Activated gamma-delta T cell treated with anti-CD3 and anti-CD28 coated beads, Interleukin-2, amount 50 U/mL, for 16 hours (primary cell): ENCODE data around the gene PAX5.

ENCODE experiments used
- DNase-seq: peaks from one replicate; pipeline ENCODE4 v3.0.0-alpha.2; 2020; ENCODE audit warnings: low read depth

The PAX5 gene

DNA sequence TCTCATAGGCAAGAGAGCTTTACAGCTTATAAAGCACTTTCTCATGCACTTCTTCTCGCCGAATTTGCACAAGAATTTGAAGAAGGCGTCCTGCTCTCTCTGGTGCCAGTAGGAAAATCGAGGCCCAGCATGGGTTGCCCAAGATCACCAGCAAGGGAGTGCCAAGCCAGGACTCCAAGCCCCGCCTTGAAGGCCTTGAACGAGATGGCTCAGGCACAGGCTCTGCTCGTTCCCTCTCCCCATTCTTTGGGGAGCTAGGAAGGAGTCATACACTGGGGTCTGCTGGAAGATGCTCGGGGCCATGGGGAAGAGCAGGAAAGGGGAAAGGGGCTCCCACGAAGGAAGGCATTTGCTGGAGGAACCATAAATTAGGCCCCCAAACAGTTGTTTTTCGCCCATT lies 46.7 kb downstream of the PAX5 start:
- no peak for DNase-seq

DNA sequence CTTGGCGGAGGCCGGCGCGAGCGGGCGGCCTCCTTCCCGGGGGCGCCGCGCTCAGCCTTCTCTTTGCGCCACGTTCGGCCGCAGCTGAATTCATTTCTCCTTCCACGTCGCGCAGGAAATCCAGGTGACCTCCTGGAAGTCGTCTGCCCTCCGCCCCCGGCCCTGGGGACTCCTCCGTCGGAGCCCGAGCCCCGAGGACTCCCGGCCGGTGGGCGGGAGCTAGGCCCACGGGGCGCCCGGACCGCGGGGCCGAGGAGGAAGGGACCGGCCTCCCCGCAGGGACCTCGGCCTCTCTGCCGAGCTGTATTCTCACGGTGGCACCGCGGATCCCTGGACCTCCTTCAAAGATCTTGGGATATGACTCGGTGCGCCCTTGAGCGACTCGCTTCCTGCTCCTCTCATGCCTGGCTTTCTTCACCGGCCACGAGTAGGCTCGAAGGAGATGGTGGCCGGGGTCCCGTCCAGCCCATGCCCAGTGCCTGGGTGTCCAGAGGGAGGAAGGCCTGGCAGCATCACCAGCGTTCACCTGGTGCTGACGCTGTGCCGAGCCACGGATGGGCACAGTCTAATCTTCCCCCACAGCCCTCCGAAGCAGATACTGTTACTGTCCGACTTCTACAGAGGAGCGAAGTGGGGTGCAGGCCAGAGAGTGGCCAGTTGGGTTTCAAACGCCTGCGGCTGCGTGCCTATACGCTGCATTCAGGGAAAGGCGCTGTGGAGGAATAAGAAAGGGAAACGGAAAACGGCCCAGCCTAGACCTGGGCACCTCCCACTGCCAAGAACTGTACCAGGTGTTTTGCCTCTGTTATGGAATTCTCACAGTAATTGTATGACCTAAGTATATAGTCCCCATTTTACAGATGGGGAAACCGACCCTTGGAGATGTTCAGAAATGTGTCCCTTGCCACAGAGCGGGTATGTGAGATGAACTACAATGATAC lies 47.3 kb downstream of the PAX5 start:
- no peak for DNase-seq

DNA sequence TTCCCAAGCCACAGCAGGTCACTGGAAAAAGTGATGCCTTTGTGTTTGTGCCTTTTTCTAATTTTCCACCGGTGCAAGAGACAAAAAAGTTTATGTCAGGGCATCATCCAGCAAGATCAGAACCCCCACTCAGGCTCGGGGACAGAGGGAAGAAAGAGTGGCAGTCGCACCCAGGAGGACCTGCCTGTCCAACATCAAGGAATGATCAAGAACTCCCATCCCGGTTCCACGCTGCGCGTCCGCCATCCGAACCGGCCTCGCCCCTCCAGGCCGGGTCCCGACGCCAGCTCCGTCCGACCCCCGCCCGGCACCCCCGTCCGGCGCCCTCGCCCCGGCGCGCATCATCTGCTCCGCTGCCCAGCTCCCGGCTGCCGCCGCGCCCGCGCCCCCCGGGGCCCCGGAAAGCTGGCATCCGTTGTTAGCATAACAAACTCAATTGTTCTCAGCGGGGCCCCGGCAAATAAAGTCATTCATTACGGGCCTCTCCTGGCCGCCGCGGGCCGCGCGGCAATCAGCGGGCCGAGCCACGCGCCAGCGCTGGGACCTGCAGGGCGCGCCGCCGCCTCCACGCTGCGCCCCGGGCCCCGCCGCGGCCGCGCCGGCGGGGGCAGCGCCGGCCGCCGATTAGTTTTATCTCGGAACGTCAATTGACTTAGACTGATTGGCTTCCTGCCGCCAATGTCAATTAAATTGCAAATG lies 48.1 kb downstream of the PAX5 start:
- no peak for DNase-seq

DNA sequence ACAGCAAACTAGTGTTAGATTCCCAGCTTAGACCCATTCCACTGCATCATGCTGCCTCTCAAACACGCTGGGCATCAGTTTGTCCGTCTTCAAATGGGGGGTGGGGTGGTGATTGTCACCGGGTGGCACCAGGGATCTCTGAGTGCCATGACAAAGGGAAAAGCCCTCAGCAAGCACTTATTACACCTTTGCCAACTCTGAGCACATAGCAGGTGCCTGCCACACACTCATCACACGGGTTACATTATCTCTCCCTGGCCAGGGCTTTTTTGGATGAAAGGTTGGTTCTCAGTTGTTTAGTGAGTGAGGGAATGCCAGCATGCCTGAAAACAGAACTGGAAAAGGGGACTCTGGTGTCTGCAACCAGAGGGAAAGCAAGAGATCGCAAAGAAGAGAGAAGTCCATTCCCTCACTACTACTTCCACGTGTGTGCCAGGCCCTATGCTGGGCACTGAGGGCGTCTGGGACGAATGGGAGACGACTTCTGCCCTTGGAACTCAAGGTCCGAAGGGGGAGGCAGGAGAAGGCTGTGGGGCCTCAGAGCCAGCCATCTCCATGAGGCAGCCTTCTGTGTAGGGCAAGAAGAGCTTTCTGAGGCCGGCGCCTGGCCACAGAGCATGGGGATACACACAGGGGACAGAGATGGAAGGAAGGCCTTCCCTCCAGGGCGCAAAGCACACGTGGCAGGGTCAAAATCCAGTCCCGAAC lies 48.9 kb downstream of the PAX5 start:
- DNase-seq: no peak

DNA sequence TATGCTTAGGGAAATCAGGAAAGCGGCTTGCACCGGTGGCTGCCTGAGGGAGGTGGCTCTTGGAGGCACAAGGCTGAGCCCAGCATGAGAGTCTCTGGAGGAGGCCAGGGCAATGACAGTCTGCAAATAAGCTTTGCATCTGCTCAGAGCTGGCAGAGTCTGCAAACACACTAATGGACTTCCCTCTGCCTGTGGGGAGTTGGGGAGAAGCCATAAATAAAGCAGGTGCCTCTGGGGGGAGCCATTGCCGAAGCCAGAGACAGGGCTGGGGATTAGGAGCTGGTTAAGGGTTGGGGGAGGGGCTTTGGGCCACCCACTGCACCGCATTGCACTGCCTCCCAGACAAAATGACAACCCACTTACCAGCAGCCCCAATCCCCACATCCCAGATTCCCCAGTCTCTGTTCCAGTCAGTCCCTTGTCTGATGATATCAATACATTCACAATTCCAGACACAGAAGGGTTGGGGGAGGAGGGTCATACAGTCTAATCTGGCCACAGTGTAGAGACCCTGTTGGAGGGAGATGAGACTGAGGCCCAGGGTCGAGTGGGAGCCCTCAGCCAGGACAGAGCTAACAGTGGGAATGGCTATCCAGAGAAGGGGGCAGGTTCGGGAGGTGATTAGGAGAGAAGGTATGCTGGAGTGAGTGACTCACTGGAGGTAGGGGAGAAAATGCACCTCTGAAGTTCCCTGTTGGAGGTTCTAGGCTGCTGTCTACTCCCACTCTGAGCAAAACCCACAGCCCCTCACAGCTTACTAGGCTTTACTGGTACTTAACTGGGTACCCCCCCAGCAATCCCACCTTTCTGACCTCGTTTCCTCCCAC lies 53.7 kb downstream of the PAX5 start:
- DNase-seq: no peak

DNA sequence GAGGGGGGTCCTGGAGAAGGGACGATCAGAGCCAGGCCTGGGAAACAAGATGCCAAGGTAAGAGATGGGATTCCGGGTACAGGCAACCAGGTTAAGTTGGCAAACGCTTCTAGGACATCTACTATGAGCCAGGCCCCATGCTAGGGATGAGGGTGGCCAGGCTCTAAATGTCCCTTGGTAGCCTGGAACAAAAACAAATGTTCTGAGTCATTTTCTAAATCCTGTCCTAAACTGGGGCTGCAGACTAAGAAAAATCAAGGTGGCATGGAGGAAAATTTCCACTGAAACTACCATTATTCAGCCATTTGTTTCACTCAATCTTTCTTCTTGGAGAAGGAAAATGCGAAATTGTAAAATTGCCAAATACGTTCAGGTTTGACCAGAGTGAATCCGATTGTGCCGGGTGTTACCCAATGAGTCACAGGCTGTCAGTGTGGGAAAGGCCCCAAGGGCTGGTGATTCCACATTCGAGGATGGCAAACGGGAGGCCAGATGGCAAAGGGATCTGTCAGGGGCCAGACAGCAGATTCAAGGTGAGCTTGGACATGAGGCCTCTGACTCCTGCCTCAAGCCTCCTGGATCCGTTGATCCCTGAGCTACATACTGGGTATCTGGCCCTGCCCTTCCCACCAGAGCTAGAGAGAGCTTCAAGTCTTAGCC lies 57.6 kb downstream of the PAX5 start:
- DNase-seq: no peak

DNA sequence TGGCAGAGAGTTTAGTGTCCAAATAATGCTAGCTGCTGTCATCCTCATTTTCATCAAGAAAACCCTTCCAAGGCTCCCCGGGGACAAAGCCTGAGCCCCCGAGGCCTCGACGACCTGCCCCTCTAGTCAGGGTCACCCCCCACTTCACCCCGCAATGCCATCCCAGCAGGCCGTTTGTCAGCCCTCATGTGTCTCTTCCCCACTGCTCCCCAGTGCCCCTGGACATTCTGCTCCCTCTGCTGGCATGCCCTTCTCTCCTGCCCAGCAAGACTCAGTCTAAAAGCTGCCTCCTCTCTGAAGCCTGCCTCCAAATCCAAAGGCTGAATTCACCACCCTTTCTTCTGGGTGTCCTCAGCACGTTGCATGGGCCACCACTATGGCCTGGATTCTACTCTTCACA lies 59.3 kb downstream of the PAX5 start:
- DNase-seq: no peak

DNA sequence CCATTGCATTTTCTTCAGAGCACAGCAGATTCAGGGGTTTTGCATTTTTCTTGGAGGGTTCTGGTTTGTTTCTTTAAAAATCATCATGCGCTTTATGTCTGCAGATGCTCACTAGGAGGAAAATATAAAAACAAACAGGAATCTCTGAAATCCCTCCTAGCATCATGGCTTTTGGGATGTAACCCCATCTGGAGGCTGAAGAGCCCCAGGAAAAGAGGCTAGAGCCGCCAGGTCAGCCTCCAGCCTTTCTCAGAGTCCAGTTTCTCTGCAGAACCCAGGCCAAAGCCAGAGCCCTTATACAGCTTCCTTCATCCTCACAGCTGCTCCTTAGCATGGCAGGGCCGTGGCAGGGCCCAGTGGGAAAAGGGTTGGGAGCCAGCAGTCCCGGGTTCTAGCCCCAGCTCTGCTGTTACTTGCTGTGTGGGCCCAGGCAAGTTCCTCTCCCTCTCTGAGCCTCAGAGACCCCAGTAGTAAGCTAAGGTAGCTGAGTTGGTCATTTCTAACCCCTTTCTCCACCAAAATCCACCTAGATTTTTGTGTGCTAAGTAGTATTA lies 62.1 kb downstream of the PAX5 start:
- no peak for DNase-seq

DNA sequence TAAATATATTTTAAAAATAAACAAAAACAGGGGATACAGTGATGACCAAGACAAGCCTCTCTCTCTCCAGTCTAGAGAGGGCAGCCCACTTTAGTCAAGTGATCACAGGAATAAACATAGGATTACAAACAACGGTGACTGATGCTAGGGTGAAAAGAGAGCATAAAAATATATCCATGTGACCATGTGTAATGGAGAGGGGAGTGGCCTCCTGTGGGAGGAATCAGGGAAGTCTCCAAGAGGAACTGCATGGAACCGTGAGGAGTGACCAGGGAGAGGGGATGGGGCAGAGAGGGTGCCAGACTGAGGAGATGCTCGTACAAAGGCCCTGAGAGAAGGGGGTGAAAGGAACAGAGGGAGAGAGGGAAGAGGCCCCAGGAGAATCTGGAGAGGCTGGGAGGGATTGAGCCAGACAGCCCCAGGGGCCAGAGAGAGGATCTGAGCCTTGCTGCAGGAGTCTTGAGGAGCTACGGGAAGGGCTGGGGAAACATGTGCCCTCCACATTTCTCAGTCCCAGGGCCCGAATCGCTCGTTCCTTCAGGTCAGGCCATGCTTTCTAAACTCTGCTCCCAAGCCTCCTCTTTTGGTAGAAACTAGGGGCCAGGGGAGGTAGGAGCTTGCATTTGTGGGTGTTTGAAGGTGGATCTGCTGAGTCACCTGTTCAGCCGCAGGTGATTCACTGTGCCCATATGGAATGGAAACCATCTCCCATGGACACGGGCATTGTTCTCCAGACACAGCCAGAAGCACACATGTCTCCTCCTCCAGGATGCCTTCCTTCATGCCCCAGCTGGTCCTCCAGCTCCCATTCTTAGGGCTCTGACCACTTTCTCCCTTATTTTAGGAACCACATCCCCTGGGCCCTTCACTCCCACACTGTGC lies 63.8 kb downstream of the PAX5 start:
- no peak for DNase-seq

DNA sequence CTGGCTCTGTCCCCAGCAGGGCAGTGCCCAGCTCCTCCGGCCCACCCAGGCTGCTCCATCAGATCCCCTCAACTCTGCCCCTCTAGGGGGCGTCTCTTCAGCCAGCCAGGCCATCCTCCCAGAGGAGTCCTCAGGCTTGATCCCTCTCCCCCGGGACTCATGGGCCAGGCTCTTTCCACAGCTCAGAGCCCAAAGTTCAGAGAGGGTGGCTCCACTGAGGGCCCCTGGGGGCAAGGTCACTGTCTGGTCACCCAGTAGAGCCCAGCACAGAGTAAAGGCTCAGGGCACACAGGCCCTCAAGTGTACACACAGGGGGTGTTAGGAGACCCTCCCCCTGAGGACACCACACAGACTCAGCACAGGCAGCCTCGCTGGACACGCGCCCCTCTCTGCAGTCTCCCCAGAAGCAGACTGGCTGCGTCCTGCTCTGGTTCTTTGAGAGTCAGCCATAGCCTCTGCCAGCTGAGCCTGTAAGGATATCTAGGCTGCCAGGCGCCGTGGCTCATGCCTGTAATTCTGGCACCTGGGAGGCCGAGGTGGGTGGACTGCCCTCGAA lies 64.8 kb downstream of the PAX5 start:
- DNase-seq: no peak

DNA sequence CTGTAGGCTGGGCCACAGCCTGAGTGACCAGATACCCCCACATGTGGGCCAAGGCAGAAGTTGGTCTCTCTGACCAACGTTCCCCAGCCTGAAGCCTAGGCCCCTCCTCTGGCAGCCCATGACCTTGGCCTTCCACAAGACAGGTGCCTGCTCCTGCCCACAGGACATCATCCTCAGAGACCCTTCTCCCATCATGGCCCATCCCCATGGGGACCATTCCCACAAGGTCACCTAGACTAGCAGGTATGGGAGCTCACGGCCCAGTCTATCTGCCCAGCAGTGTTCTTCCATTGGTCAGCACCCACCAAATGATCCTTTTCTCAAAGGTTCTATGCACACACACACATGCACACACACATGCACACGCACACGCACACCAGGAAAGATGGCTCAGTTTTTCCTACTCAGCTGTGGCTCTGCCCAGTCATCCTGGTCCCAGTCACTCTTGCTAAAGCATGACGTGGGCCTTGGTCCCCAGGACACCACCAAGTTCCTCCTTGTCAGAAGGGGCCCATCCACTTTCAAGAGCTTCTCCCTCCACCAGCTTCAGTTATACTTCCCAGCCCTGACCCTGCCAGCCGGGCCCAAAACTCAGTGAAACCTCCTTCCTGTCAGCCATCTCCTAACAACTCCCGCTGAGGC lies 65.4 kb downstream of the PAX5 start:
- DNase-seq: no peak

DNA sequence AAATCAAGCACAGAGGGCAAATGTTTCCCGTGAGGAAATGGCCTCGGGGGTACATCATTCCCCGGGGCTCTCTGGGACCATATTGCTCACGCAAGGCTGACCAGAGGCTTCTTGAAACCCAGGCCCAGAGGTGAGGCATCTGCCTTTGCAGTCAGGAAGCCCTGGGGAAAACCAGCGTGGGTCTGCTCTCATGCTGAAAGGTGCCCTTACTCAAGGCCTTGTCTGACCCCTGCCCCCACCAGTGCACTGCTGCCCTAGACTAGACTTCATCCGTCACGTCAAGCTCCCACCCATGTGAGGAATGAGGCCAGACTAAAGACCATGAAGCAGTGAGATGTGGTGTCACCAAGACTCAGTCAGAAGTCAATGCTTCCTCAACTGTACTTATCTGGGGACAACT lies 66.1 kb downstream of the PAX5 start:
- no peak for DNase-seq

DNA sequence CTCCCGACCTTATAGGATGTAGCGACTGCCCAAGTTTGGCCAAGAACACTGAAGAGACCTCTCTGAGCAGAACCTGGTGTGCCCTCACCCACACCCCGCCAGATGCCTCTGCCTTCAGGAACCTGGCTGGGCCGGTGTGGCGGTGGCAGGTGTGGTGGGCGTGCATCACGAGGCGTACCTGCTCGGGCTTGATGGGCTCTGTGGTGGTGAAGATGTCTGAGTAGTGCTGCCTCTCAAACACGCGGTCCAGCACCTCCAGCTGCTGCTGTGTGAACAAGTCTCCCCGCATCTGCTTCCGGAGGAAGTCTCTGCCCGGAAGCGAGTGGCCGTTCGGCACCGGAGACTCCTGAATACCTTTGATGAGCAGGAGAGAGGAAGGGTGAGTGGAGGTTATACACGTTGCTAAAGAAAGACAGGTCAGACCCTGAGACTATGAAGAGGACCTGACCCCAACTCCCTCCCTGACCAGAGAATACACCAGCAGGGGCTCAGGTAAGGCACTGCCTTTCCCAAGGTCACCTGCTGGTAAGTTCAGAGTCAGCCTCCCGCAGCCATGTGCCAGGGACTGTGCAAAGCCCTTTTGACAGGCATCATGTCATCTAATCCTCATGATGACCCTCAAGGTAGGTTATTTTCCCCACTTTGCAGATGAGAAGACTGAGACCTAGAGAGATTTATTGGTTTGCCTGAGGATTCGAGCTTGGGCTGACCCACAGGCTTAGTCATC lies 67.5 kb downstream of the PAX5 start:
- no peak for DNase-seq

DNA sequence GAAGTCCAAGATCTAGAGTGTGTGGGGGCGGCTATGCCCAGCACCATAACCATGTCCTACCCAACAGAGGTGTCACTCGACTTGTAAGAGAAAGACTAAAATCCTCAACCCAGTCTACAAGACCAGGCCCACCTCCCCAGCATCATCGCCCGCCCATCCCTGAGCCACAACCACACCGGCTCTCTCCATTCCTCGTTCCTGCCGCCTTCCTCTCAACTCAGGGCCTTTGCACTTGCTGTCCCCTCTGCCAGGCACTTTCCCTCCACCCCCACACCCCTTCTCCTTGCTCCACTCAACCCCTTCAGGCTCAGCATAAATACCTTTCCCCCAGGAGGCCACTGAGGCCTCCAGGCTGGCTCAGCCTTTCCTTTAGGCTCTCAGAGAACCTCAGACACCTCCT lies 69.3 kb downstream of the PAX5 start:
- DNase-seq: no peak

DNA sequence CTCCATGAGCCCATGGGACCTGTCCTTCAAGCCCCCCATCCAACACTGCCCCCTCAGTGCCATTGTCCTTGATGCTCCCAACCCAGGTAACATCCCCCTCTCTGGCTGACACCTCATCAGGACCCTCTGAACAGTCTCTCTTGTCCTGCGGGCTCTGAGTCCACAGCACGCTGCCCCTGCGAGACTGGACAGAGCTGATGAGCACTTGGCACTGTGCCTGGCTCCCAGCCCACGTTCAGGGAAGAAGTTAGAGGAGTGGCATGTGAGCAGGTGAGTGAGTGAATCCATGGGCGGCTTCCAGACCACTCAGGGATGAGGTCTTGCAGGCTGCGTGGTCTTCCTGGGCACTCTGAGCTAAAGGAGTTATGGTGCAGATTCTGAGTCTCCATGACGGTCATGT lies 70.7 kb downstream of the PAX5 start:
- DNase-seq: no peak

DNA sequence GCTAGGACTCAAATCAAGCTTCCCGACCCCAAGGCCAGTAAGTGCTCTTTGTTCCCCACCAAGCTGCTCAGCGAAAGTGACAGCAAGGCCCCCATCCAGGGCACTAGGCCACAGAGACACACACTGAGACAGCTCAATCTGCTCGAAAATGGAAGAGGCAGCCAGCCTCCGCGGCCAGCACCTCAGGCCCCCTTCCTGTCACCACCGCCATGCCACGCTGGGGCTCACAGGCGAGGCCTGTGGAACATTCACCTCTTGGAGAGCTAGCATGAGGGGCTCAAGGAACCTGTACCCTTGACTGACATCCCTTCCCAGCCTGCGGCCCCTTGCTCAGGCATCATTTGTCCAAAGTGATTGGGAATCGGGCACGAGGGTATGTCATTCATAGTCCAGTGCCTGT lies 71.4 kb downstream of the PAX5 start:
- DNase-seq: no peak

DNA sequence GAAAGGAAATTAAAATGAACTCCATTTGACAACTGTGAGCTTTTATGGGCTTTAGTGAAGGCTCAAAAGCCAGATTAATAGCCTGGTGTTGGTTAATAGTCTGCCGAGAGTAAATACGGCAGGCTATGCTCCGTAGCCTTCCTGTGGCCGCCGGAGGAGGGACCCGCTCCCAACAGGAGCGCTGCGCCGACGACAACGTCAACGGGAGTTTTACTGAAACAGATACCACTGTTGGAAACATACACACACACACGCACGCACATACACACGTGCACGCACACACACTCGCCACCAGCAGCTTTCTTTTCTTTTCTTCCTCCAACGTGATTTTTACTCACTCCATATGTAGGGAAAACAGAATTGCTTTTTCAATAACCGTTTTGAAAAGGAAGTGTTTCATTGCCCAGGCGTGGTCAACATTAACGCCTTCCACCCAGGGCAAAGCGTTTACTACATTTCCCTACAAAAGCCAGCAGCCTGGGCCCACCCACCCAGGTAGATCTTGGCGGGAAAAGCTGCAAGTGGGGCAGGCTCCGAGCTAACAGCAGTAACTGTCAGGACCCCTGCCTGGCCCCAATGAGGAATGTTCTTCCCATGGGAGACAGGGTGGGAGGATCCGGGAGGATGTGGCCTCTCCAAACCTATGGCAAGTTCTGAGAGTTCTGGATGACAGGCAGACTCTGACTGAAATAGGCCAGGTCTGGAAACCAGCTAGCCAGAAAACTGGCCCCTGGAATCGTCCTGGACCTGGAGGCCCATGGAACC lies 72.3 kb downstream of the PAX5 start:
- no peak for DNase-seq

DNA sequence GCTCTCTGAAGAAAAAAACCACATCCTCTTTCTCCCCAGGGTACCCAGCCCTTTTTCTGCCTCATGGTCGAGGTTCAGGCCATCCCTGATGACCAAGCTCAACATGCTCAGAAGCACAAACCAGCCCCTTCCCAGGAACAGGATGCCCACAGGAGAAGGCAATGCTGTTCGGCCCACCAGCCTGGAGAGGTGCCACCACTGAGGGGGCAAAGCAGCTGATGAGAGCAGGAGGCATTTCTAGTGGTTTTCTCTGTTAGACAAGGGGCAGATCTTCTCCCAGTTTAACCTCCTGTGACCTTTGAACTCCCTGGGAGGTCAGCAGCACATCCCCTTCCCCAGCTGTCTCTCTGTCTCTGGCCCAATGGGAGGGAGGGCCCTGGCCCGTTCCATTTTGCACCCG lies 73.0 kb downstream of the PAX5 start:
- no peak for DNase-seq
